KBM-7 (cell line): ENCODE data around the gene MEGF8.

Source experiments
- DNase-seq: peaks from one replicate; pipeline ENCODE4 v3.0.0-alpha.2; 2015
- in situ Hi-C: fragments of 300-500 bp; cut with MboI; formaldehyde crosslinking; loops from 2 replicates; pipeline ENCODE4 v1.14.3; 2020; ENCODE audit warnings: low sequenced_read_pairs, low pct_unique_long_range_greater_than_20kb, mixed read lengths

MEGF8 gene

DNA sequence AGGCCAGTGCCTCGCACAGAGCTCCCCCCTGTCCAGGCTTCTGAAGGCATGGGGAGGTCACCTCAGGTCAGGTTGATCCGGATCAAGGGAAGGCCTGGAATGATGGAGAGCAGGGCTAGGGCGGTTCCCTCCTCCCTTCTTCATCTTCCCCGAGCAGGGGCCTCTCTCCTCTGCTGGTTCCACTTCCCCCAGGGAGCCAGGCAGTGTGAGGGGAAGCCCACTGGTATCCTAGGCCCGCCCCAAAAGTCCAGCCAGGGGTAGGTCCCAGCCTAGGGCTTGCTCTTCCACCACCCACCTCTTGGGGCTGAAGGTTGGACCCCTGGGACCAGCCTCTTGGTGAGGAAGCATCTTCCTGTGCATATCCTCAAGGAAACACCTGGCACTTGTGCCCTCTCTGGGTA lies 39.9 kb upstream of the MEGF8 start:
- in situ Hi-C loops: no loop called here

DNA sequence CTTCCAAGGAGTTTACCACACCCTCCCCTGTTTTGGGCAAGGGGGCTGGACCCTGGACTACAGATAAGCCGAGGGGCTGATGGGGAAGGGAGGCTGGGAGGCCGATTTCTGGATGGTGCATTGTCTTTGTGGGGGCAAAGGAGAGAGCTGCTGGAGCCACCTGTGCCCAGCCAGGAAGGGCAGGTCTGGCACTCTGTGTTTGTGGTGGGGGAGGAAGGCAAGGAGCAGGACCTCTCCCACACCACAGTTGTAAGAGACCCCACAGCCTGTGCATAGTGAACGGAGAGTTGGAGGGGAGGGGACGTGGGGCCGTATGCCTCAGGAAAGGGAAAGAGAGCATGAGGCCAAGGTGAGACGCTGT lies 39.5 kb upstream of the MEGF8 start:
- no peak for DNase-seq
- in situ Hi-C loops: no loop called here

More for the DNA sequence above, 39.9 kb upstream of the MEGF8 start:
- peak; percentile 48 for DNase-seq

DNA sequence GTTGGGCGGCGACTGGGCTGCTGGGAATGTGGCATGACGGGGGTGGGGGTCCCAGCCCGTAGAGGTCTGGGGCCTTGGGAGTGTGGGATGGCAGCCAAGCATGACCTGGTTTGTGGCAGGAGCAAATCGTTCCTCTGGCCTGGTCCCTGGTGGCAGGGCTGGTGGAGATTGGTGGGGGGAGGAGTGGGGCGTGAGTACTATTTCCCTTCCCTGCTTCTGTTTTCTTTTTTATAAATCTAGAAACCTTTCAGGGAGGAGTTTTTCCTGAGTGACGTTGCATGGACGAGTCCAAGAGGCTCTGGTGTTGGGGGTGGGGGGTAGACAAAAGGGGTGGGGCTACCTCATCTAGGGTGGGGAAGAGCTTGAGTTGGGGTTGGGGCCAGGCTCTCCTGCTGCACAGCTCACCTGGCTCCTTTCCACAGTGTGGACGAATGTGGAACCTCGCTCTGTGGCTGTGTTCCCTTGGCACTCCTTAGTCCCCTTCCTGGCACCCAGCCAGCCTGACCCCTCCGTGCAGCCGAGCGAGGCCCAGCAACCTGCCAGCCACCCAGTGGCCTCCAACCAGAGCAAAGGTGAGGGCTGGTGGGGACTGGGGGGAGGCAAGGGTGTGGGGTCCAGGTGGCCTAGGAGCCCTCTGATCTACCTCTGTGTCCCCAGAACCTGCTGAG lies 39.0 kb upstream of the MEGF8 start:
- in situ Hi-C loops: no loop called here
- DNase-seq: peak; percentile 82

DNA sequence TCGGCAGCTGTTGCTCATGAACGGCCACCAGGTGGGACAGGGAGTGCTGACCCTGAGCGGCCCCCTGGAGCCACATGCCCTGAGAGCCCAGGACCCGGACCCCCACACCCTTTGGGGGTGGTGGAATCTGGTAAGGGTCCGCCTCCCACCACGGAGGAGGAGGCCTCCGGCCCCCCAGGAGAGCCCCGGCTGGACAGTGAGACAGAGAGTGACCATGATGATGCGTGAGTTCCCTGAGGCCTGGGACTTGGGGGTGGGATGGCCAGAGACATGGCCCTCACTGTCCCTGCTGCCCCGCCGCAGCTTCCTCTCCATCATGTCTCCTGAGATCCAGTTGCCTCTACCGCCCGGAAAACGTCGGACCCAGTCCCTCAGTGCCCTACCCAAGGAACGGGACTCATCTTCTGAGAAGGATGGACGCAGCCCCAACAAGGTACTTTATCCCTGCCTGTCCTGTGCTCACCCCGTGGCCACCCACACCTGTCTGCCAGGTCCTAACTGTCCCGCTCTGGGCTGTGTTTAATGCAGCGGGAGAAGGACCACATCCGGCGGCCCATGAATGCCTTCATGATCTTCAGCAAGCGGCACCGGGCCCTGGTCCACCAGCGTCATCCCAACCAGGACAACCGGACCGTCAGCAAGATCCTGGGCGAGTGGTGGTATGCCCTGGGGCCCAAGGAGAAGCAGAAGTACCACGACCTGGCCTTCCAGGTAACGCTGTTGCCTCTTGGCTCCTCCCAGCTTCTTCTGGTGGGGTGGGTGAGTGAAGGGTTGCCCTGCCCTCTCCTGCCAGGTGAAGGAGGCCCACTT lies 38.2 kb upstream of the MEGF8 start:
- in situ Hi-C loops: no loop called here
- DNase-seq: no peak

DNA sequence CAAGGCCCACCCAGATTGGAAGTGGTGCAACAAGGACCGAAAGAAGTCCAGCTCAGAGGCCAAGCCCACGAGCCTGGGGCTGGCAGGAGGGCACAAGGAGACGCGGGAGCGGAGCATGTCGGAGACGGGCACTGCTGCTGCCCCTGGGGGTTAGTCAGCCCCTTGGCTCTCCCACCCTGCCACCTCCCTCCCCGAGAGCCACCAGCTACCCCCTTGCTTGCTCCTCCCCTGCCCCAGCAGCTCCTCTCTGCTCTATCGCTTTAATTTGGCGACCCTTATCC lies 37.7 kb upstream of the MEGF8 start:
- no peak for DNase-seq
- in situ Hi-C loops: no loop called here

DNA sequence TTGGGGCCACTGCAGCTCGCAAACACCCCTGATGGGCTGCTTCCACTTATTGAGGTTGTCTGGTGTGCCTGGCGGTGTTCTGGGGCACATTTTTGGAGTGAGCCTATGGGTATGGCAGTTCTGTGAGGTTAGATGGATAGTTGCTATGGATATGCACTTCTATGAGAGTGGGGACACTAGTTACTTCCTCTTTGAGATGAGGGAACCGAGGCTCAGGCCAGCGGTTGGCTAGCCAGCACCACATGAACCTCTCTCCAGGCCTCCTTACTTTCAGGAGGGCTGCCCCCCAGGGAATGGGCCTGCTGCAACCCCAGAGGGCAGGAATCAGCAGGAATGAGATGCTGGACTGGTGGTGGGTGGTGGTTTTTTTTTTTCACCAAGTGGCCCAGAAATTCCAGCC lies 37.0 kb upstream of the MEGF8 start:
- peak; percentile 21 for DNase-seq
- in situ Hi-C loops: no loop called here

DNA sequence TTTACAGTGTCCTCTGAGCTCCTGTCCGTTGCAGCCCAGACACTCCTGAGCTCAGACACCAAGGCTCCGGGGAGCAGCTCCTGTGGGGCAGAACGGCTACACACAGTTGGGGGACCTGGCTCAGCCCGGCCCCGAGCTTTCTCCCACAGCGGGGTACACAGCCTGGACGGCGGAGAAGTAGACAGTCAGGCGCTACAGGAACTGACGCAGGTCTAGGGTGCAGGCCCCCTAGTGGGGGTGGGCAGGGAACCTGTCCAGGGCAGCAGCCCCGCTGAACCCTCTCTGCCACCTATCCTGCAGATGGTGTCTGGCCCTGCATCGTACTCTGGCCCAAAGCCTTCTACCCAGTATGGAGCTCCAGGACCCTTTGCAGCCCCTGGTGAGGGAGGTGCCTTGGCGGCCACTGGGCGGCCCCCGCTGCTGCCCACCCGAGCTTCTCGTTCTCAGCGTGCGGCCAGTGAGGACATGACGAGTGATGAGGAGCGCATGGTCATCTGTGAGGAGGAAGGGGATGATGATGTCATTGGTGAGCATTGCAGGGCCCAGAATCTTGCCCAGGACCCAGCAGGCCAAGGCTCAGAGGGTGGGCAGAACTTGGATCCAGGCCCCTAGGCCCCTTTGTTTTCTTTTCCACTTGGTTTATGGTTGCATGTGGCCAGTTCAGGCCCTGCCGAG lies 36.4 kb upstream of the MEGF8 start:
- no peak for DNase-seq
- in situ Hi-C loops: no loop called here

DNA sequence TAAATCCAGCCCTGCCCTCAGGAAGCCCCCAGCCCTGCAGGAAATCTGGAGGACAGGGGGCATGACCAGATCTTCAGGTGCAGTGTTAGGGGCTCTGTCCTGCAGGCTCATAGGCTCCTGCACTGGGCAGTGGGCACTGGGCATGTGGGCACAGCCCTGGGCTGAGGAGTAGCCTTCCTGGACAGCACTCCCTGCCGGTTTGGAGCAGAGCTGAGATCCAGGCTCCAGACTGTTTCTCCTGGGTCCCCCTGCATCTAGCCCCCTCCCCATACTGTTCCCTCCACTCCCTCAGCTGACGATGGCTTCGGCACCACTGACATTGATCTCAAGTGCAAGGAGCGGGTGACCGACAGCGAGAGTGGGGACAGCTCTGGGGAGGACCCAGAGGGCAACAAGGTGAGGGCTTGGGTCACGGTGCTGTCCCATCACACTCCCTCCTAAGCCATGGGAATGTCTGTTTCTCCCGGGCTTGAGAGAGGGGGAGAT lies 35.8 kb upstream of the MEGF8 start:
- in situ Hi-C loops: no loop called here

DNA sequence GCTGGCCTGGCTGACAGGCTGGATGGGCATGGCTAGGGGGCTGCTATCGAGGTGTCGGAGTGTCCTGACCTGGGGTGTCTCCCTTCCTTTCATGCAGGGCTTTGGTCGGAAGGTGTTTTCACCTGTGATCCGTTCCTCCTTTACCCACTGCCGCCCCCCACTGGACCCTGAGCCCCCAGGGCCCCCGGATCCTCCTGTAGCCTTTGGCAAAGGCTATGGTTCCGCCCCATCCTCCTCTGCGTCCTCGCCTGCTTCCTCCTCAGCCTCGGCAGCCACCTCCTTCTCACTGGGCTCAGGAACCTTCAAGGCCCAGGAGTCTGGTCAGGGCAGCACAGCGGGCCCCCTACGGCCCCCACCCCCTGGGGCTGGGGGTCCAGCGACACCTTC lies 35.3 kb upstream of the MEGF8 start:
- in situ Hi-C loops: no loop called here
- DNase-seq: no peak

More for the DNA sequence above, 35.8 kb upstream of the MEGF8 start:
- DNase-seq: no peak

DNA sequence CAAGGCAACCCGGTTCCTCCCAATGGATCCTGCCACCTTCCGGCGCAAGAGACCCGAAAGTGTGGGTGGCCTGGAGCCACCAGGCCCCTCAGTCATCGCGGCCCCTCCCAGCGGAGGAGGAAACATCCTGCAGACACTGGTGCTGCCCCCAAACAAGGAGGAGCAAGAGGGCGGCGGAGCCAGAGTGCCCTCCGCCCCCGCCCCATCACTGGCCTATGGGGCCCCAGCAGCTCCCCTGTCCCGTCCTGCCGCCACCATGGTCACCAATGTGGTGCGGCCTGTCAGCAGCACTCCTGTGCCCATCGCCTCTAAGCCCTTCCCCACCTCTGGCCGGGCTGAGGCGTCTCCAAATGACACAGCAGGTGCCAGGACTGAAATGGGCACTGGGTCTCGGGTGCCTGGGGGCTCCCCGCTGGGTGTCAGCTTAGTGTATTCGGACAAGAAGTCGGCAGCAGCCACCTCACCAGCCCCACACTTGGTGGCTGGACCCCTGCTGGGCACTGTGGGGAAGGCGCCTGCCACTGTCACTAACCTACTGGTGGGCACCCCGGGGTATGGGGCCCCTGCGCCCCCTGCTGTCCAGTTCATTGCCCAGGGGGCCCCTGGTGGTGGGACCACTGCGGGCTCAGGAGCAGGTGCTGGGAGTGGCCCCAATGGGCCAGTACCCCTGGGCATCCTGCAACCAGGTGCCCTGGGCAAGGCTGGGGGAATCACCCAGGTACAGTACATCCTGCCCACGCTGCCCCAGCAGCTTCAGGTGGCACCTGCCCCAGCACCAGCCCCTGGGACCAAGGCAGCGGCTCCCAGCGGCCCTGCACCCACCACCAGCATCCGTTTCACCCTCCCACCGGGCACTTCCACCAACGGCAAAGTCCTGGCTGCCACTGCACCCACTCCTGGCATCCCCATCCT lies 34.7 kb upstream of the MEGF8 start:
- DNase-seq: peak; percentile 59
- in situ Hi-C loops: no loop called here

DNA sequence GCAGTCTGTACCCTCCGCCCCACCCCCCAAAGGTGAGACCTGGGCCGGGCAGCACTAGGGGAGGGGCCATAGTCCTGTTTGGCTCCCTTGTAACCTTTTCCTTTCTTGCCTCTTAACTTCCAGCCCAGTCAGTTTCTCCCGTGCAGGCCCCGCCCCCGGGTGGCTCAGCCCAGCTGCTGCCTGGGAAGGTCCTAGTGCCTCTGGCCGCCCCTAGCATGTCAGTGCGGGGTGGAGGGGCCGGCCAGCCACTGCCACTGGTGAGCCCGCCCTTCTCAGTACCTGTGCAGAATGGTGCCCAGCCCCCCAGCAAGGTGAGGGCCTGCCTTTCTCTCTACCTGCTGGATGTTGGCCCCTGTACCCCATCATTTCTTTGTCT lies 34.0 kb upstream of the MEGF8 start:
- in situ Hi-C loops: no loop called here
- DNase-seq: no peak

DNA sequence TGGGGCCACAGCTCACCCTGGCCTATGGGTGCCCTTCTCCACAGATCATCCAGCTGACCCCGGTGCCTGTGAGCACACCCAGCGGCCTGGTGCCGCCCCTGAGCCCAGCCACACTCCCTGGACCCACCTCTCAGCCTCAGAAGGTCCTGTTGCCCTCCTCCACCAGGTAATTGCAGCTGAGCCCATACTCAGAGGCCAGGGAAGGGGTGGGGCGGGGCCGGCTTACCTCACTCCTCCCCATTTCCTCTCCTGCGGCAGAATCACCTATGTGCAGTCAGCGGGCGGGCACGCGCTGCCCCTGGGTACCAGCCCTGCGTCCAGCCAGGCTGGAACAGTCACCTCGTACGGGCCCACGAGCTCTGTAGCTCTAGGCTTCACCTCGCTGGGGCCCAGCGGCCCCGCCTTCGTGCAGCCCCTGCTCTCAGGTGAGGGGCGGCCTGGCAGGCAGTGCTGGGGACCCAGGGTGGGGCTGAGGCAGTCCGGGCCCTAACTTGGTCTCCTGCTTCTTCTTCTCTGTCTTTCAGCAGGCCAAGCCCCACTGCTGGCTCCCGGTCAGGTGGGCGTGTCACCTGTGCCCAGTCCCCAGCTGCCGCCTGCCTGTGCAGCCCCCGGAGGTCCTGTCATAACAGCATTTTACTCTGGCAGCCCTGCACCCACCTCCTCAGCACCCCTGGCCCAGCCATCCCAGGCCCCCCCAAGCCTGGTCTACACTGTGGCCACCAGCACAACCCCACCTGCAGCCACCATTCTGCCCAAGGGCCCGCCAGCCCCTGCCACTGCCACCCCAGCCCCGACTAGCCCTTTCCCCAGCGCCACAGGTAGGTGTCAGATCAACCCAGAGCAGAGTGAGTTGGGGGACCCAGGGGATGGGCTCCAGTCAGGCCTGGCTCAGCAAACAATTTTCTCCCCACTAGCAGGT lies 33.1 kb upstream of the MEGF8 start:
- in situ Hi-C loops: no loop called here
- no peak for DNase-seq

DNA sequence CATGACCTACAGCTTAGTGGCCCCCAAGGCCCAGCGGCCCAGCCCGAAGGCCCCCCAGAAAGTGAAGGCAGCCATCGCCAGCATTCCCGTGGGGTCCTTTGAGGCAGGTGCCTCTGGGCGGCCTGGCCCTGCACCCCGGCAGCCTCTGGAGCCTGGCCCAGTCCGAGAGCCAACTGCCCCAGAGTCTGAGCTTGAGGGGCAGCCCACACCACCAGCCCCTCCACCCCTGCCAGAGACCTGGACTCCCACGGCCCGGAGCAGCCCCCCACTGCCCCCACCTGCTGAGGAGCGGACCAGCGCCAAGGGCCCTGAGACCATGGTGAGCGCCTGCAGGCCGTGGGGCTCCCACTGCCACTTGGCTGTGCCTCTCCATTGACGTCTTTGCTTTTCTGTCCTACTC lies 32.5 kb upstream of the MEGF8 start:
- in situ Hi-C loops: no loop called here

DNA sequence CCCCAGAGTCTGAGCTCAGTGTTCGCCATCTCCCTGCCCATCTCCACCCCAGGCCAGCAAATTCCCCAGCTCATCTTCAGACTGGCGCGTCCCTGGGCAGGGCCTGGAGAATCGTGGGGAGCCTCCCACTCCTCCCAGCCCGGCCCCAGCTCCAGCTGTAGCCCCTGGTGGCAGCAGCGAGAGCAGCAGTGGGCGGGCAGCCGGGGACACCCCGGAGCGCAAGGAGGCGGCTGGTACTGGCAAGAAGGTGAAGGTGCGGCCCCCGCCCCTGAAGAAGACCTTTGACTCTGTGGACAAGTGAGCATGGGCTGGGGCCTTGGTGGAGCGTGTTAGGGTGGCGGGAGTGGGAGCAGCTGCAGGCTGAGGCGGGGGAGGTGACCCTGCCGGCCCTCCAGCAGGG lies 31.9 kb upstream of the MEGF8 start:
- no peak for DNase-seq
- in situ Hi-C loops: no loop called here

More for the DNA sequence above, 32.5 kb upstream of the MEGF8 start:
- DNase-seq: no peak

DNA sequence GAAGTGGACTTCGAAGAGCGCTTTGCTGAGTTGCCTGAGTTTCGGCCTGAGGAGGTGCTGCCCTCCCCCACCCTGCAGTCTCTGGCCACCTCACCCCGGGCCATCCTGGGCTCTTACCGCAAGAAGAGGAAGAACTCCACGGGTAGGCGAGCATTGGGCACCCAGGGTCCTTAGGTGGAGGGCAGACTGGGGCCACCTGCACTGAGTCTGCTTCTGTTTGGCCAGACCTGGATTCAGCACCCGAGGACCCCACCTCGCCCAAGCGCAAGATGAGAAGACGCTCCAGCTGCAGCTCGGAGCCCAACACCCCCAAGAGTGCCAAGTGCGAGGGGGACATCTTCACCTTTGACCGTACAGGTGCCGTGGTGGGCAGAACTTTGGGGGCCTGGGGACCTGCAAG lies 31.5 kb upstream of the MEGF8 start:
- in situ Hi-C loops: no loop called here
- DNase-seq: no peak

DNA sequence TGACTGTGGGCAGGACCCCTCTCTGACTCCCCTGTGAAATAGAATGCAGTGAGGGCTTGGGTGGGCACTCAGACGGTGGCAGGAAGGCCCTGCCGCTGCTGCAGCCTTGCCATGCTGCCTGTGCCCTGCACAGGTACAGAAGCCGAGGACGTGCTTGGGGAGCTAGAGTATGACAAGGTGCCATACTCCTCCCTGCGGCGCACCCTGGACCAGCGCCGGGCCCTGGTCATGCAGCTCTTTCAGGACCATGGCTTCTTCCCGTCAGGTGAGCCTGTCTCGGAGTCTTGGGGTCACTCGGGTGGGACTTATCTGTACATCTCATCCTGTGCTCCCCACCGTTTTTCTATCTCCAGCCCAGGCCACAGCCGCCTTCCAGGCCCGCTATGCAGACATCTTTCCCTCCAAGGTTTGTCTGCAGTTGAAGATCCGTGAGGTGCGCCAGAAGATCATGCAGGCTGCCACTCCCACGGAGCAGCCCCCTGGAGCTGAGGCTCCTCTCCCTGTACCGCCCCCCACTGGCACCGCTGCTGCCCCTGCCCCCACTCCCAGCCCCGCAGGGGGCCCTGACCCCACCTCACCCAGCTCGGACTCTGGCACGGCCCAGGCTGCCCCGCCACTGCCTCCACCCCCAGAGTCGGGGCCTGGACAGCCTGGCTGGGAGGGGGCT lies 30.8 kb upstream of the MEGF8 start:
- no peak for DNase-seq
- in situ Hi-C loops: no loop called here

DNA sequence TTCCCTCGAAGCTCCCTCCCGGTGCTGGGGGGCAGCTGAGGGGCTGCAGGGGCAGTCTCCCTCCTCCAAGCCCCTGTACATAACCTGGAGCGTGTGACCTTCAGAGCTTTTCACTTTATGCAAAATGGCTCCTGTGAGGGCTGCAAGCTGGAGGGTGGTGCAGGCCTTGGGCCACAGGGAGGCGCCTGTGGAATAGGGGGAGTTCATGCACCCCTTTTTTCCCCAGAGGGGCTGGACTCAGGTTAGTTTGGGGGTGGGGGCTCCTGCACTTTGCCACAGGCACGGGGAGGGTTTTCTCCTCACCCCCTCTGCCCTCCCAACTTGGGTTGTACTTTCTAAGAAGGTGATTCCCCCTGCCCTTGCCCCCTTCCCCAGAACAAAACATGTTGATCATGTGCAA lies 30.1 kb upstream of the MEGF8 start:
- DNase-seq: no peak
- in situ Hi-C loops: no loop called here
